SK-N-SH treated with all-trans-retinoic acid at 6 μM for 48 hours (cell line): ENCODE data around the gene MKKS.

Source experiments
- ATAC-seq: fragments of 200-7000 bp; cut with Tn5 transposase; 3 replicates; pipeline ENCODE4 v1.9.1; 2020; ENCODE audit warnings: mild to moderate bottlenecking, moderate library complexity
- BACH2 ChIP-seq: fragments of 250-450 bp; sonication (Bioruptor Pico); IDR thresholded peaks from 2 replicates; pipeline ENCODE4 v1.9.0; 2021; ENCODE audit warnings: mild to moderate bottlenecking, borderline replicate concordance
- CSDC2 ChIP-seq: fragments of 250-450 bp; sonication (Bioruptor Pico); IDR thresholded peaks from 2 replicates; pipeline ENCODE4 v1.5.0; 2020; ENCODE audit warnings: mild to moderate bottlenecking, moderate library complexity
- CSRNP3 ChIP-seq: fragments of 250-450 bp; sonication (Bioruptor Pico); IDR thresholded peaks from 2 replicates; pipeline ENCODE4 v1.5.1; 2021; ENCODE audit warnings: mild to moderate bottlenecking, moderate library complexity
- ESRRG ChIP-seq: fragments of 250-450 bp; sonication (Bioruptor Pico); IDR thresholded peaks from 2 replicates; pipeline ENCODE4 v1.6.1; 2021; ENCODE audit warnings: mild to moderate bottlenecking
- GLIS3 ChIP-seq: fragments of 250-450 bp; sonication (Bioruptor Pico); IDR thresholded peaks from 2 replicates; pipeline ENCODE4 v1.5.0; 2020; ENCODE audit warnings: mild to moderate bottlenecking, moderate library complexity
- ISL1 ChIP-seq: fragments of 250-450 bp; sonication (Bioruptor Pico); IDR thresholded peaks from 2 replicates; pipeline ENCODE4 v2.1.2; 2022; ENCODE audit warnings: mild to moderate bottlenecking, moderate library complexity
- OSR1 ChIP-seq: fragments of 250-450 bp; sonication (Bioruptor Pico); IDR thresholded peaks from 2 replicates; pipeline ENCODE4 v1.8.0; 2022; ENCODE audit warnings: moderate library complexity, mild to moderate bottlenecking, inconsistent platforms
- POU6F1 ChIP-seq: fragments of 250-450 bp; sonication (Bioruptor Pico); IDR thresholded peaks from 2 replicates; pipeline ENCODE4 v1.8.0; 2021; ENCODE audit warnings: low read depth, mild to moderate bottlenecking, moderate library complexity, borderline replicate concordance
- PPARA ChIP-seq: fragments of 250-450 bp; sonication (Bioruptor Pico); IDR thresholded peaks from 2 replicates; pipeline ENCODE4 v1.5.0; 2020; ENCODE audit warnings: mild to moderate bottlenecking, borderline replicate concordance
- SNAI2 ChIP-seq: fragments of 250-450 bp; sonication (Bioruptor Pico); IDR thresholded peaks from 2 replicates; pipeline ENCODE4 v1.5.0; 2020; ENCODE audit warnings: mild to moderate bottlenecking, moderate library complexity
- TCF4 ChIP-seq: fragments of 250-450 bp; sonication (Bioruptor Pico); IDR thresholded peaks from 2 replicates; pipeline ENCODE4 v1.8.0; 2021; ENCODE audit warnings: mild to moderate bottlenecking, moderate library complexity, borderline replicate concordance
- TOX ChIP-seq: fragments of 250-450 bp; sonication (Bioruptor Pico); IDR thresholded peaks from 2 replicates; pipeline ENCODE4 v1.8.0; 2021; ENCODE audit warnings: mild to moderate bottlenecking, moderate library complexity, borderline replicate concordance
- ZC3H10 ChIP-seq: fragments of 250-450 bp; sonication (Bioruptor Pico); IDR thresholded peaks from 2 replicates; pipeline ENCODE4 v1.5.1; 2021; ENCODE audit warnings: mild to moderate bottlenecking, moderate library complexity
- ZFP3 ChIP-seq: fragments of 250-450 bp; sonication (Bioruptor Pico); IDR thresholded peaks from 2 replicates; pipeline ENCODE4 v1.5.0; 2020; ENCODE audit warnings: mild to moderate bottlenecking, moderate library complexity
- ZNF565 ChIP-seq: fragments of 450-650 bp; formaldehyde crosslinking; conservative IDR thresholded peaks from 2 replicates; pipeline ENCODE4 v1.5.0; 2020; ENCODE audit warnings: low read depth, mild to moderate bottlenecking, moderate library complexity
- ZNF70 ChIP-seq: fragments of 450-650 bp; formaldehyde crosslinking; IDR thresholded peaks from 2 replicates; pipeline ENCODE4 v1.5.0; 2020; ENCODE audit warnings: mild to moderate bottlenecking, moderate library complexity
- ZNF8 ChIP-seq: fragments of 450-650 bp; formaldehyde crosslinking; IDR thresholded peaks from 2 replicates; pipeline ENCODE4 v1.5.0; 2020; ENCODE audit warnings: mild to moderate bottlenecking, moderate library complexity
- TF ChIP-seq, protein P1 (sequence below): fragments of 250-450 bp; sonication (Bioruptor Pico); IDR thresholded peaks from 2 replicates; pipeline ENCODE4 v1.5.0; 2020; ENCODE audit warnings: mild to moderate bottlenecking, moderate library complexity
- TF ChIP-seq, protein P2 (sequence below): fragments of 250-450 bp; sonication (Bioruptor Pico); IDR thresholded peaks from 2 replicates; pipeline ENCODE4 v1.5.1; 2020; ENCODE audit warnings: low read depth, mild to moderate bottlenecking, moderate library complexity

MKKS gene

DNA sequence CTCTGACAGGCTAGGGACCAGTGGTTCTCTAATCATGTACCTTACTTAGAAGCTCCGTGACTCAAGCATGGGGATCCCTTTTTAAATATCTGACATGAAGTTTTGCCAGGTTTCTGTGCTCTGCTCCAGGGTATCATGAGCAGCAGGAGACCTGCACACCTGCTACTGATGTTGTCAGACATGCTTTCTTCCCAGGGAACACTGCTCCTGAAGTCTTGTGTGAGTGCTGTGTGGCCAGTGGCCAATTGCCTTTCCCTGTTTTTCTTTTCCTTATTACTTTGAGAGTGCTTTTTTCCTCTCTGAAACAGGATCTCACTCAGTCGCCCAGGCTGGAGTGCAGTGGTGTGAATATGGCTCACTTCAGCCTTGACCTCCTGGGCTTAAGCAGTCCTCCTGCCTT lies 27.5 kb upstream of the MKKS start:
- ATAC-seq = no peak
- no peak for TF ChIP-seq CSDC2 (CRISPR knock-in tag)
- TF ChIP-seq OSR1 (CRISPR knock-in tag) = no peak
- no peak for TF ChIP-seq BACH2 (CRISPR knock-in tag)
- no peak for TF ChIP-seq ZC3H10 (CRISPR knock-in tag)
- TF ChIP-seq TCF4 (CRISPR knock-in tag) = no peak
- no peak for TF ChIP-seq POU6F1 (CRISPR knock-in tag)
- TF ChIP-seq ZFP3 (CRISPR knock-in tag) = no peak
- TF ChIP-seq, protein P1, sequence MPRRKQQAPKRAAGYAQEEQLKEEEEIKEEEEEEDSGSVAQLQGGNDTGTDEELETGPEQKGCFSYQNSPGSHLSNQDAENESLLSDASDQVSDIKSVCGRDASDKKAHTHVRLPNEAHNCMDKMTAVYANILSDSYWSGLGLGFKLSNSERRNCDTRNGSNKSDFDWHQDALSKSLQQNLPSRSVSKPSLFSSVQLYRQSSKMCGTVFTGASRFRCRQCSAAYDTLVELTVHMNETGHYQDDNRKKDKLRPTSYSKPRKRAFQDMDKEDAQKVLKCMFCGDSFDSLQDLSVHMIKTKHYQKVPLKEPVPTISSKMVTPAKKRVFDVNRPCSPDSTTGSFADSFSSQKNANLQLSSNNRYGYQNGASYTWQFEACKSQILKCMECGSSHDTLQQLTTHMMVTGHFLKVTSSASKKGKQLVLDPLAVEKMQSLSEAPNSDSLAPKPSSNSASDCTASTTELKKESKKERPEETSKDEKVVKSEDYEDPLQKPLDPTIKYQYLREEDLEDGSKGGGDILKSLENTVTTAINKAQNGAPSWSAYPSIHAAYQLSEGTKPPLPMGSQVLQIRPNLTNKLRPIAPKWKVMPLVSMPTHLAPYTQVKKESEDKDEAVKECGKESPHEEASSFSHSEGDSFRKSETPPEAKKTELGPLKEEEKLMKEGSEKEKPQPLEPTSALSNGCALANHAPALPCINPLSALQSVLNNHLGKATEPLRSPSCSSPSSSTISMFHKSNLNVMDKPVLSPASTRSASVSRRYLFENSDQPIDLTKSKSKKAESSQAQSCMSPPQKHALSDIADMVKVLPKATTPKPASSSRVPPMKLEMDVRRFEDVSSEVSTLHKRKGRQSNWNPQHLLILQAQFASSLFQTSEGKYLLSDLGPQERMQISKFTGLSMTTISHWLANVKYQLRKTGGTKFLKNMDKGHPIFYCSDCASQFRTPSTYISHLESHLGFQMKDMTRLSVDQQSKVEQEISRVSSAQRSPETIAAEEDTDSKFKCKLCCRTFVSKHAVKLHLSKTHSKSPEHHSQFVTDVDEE (CRISPR knock-in tag) = no peak
- no peak for TF ChIP-seq GLIS3 (CRISPR knock-in tag)
- no peak for TF ChIP-seq ESRRG
- TF ChIP-seq TOX = no peak
- no peak for TF ChIP-seq ZNF70
- TF ChIP-seq ZNF8 (CRISPR knock-in tag) = no peak
- no peak for TF ChIP-seq ZNF565 (CRISPR knock-in tag)
- TF ChIP-seq, protein P2, sequence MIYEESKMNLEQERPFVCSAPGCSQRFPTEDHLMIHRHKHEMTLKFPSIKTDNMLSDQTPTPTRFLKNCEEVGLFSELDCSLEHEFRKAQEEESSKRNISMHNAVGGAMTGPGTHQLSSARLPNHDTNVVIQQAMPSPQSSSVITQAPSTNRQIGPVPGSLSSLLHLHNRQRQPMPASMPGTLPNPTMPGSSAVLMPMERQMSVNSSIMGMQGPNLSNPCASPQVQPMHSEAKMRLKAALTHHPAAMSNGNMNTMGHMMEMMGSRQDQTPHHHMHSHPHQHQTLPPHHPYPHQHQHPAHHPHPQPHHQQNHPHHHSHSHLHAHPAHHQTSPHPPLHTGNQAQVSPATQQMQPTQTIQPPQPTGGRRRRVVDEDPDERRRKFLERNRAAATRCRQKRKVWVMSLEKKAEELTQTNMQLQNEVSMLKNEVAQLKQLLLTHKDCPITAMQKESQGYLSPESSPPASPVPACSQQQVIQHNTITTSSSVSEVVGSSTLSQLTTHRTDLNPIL (CRISPR knock-in tag) = no peak
- TF ChIP-seq, all 23 proteins: peak for 0

DNA sequence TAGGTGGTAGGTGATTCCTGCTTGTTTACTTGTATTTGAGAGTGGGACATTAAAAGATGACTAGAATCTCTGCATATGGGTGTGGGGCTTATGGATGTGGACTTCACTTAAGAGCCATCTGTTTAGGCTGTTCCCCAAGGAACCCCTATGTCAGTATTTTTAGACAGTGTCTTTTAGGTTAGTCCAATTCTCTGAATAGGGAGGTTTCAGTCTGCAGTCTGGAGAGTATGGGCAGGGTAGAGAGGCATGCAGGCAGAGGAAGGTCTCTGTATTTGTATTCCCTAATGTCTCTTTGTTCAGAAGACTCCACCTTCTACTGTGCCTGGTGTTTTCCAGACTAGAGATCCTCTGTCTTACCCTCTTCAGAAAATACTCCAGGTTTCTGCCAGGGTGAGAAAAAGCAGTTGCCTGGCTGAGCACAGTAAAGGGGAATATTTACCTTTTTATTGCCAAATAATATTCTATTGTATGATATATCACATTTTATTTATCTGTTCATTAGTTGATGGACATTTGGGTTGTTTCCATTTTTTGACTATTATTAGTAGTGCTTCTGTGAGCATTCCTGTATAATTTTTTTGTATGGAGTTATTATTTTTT lies 20.2 kb upstream of the MKKS start:
- TF ChIP-seq ISL1 = no peak
- TF ChIP-seq SNAI2 (CRISPR knock-in tag) = no peak
- TF ChIP-seq CSDC2 (CRISPR knock-in tag) = no peak
- no peak for TF ChIP-seq PPARA (CRISPR knock-in tag)
- no peak for ATAC-seq

DNA sequence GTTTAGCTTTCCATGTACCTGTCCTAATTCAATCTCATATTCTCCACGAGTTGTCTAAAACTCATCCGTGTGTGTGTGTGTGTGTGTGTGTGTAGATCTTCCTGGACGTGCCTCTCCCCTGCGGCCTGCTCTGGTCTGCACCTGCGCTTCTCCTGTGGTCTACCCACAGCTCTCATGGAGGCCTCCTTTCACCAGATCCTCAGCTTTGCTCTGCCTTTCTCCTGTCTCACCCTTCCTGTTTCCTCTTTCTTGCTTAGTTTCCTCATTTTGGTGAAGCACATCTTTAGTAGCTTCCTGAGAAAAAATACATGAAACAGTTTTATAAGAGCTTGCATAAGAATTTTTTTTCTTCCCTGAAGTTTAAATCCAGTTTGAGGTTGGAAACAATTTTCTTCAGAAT lies 19.2 kb upstream of the MKKS start:
- no peak for ATAC-seq
- TF ChIP-seq OSR1 (CRISPR knock-in tag) = no peak
- TF ChIP-seq TOX = no peak
- TF ChIP-seq POU6F1 (CRISPR knock-in tag) = no peak
- TF ChIP-seq, protein P1 (CRISPR knock-in tag) = no peak
- TF ChIP-seq GLIS3 (CRISPR knock-in tag) = no peak
- no peak for TF ChIP-seq CSRNP3 (CRISPR knock-in tag)
- TF ChIP-seq ZNF8 (CRISPR knock-in tag) = no peak
- TF ChIP-seq TCF4 (CRISPR knock-in tag) = no peak
- TF ChIP-seq ESRRG = no peak
